DMS79 treated with DMSO at 0.1 percent for 48 hours (cell line): ENCODE data around the gene TMEM179B.
"Not testable (repeated sequence)": the region's sequence is repeated elsewhere in the genome, so short reads cannot be mapped to it uniquely, and the experiment has no call there.

Experiments
- DNase-seq: peaks from one replicate; lab custom pipeline; 2025; lab: John Stamatoyannopoulos, UW

The TMEM179B gene

GRCh38 chr11:62787005-62787759 is at the start of gene TMEM179B:
Gene TMEM179B, plus strand, starts transcription at chr11:62787402. Its CDS starts 30 bp downstream, at chr11:62787432.
- peak; percentile 93 for DNase-seq

GRCh38 chr11:62747475-62748160 is 39.6 kb upstream of the TMEM179B start:
- DNase-seq = no peak

- DNase-seq = not testable (repeated sequence)
These were observed 37.3 kb upstream of the TMEM179B start for GRCh38 chr11:62749931-62750330.

GRCh38 chr11:62752177-62752785 is 34.9 kb upstream of the TMEM179B start:
- no peak for DNase-seq

- DNase-seq = no peak
These were observed 34.0 kb upstream of the TMEM179B start for GRCh38 chr11:62752994-62753735.

GRCh38 chr11:62753736-62754603 is 33.2 kb upstream of the TMEM179B start, which contains the start of gene ZBTB3:
Gene ZBTB3, minus strand, starts transcription at chr11:62754160. Its CDS starts 496 bp downstream, at chr11:62753664.
- DNase-seq = peak; percentile 99

GRCh38 chr11:62755086-62755615 is 32.1 kb upstream of the TMEM179B start:
- DNase-seq = no peak

- DNase-seq = no peak
These were observed 29.1 kb upstream of the TMEM179B start for GRCh38 chr11:62757846-62758788.

- not testable (repeated sequence) for DNase-seq
These were observed 26.4 kb upstream of the TMEM179B start for GRCh38 chr11:62760867-62761227.

- DNase-seq = no peak
These were observed 16.4 kb upstream of the TMEM179B start for GRCh38 chr11:62770778-62771143.

- DNase-seq = peak; percentile 98
These were observed 15.8 kb upstream of the TMEM179B start, which contains the start of gene TAF6L for GRCh38 chr11:62771144-62772021. Gene TAF6L, plus strand, starts transcription at chr11:62771396. Its CDS starts 4,388 bp downstream, at chr11:62775784.

GRCh38 chr11:62774407-62774806 is 12.8 kb upstream of the TMEM179B start:
- no peak for DNase-seq

- no peak for DNase-seq
These were observed 11.6 kb upstream of the TMEM179B start for GRCh38 chr11:62775646-62776045.

- no peak for DNase-seq
These were observed 9.8 kb upstream of the TMEM179B start for GRCh38 chr11:62777389-62777788.

- DNase-seq = no peak
These were observed 8.8 kb upstream of the TMEM179B start for GRCh38 chr11:62778441-62778840.

- no peak for DNase-seq
These were observed 4.4 kb upstream of the TMEM179B start for GRCh38 chr11:62782753-62783152.

- peak; percentile 61 for DNase-seq
These were observed 741 bp upstream of the TMEM179B start for GRCh38 chr11:62786318-62787004.

GRCh38 chr11:62788991-62789390 is 1.8 kb downstream of the TMEM179B start:
- no peak for DNase-seq
